ENCODE results near the gene CMTM5.
A peak's percentile ranks its signal among the peaks of the same experiment; 100 is the strongest.
"Not testable (repeated sequence)": the region's sequence is repeated elsewhere in the genome, so short reads cannot be mapped to it uniquely, and the experiment has no call there.

The CMTM5 gene

GRCh38 chr14:23400496-23401149, 23.8 kb downstream of the CMTM5 start:
- DNase-seq: not testable (repeated sequence)

DNA sequence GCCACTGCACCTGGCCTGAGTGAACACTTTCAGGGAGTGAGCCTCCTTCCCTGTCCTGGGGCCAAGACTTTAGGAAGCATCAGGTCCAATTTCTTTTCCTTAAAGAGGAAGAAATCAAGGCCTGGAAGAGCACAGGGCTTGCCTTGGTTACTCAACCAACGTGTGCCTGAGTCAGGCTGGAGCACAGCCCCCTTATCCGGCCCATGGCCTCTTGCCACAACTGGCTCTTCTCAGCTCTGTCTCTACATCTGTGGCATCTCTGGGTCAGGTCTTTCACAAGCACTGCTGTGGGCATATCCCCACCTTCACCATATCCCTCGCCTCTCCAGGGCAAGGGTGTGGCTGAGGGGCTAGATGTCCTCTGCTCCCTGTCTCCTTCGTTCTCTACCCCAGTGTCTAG, 24.4 kb downstream of the CMTM5 start:
- DNase-seq: no peak

DNA sequence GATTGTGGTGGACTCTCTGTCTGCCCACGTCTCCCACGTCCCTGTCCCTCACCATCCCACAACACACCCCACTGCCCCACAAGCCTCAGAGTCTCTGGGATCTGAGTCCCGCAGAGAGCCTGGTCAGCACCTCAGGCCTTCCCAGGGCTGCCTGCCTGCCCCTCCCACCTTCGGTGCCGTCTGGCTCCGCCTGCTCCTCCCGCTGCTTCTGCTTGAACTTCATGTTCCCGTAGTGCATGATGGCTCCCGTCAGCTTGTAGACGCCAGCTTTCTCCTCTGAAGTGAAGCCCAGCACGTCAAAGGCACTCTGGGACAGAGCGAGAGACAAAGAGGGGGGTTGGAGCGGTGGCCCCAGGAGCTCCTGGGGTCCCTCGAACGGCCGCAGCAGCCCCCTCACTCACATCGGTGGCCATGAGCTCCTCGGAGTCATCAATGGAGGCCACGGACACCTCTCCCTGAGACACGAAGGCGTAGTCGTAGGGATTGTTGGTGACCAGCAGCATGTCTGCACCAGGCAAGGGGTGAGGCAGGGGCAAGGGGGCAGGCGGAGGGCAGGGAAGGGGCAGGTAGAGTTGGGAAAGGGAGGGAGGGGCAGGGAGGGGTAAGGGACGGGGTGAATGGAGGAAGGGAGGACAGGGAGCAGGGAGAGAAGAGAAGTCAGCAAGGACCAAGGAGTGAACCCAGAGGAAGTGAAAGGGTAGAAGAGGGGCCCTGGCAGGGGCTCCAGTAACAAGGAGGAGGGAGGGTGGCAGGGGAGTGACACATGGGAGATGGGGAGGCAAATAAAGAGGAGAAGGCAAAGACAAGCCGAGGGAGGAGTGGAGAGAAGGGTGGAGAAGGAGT, 25.7 kb downstream of the CMTM5 start:
- no peak for DNase-seq

GRCh38 chr14:23403139-23403438, 26.2 kb downstream of the CMTM5 start:
- DNase-seq: no peak

DNA sequence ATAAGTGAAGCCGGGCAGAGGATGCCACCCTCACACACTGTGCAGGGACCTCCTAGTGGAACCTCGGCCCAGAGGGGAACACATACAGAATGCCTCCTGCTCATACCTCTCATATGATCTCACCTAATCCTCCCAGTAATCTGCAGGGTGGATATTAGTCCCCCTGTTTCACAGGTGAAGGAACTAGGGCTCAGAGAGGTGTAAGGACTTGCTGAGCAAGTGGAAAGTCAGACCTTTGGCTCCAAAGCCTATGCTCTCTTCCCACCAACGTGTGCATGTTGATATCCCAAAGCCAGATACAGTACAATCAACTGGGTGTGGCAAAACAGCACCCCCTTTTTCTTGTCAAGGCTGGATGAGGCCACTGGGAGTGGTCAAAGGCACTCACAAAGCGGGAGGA, 27.1 kb downstream of the CMTM5 start:
- DNase-seq: no peak

- no peak for DNase-seq
Measured at GRCh38 chr14:23404331-23404900, 27.6 kb downstream of the CMTM5 start.

DNA sequence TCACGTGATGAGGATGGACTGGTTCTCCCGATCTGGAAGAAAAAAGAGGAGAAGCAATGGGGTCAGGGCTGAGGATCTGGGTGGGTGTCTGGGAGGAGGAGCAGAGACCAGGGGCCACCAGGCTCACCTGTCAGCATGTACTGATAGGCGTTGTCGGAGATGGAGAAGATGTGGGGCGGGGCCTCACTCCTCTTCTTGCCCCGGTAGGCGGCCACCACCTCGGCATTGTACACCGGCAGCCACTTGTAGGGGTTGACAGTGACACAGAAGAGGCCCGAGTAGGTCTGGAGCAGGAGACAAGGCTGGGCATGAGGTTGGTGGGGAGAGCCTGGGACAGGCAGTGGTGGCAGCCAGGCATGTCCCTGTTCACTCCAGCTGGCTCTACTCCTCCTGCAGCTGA, 28.2 kb downstream of the CMTM5 start:
- no peak for DNase-seq

GRCh38 chr14:23405516-23406025, 28.7 kb downstream of the CMTM5 start:
- no peak for DNase-seq

GRCh38 chr14:23406244-23406643, 29.4 kb downstream of the CMTM5 start:
- DNase-seq: peak; percentile 57

- DNase-seq: no peak
Measured at GRCh38 chr14:23406725-23407355, 30.0 kb downstream of the CMTM5 start.

DNA sequence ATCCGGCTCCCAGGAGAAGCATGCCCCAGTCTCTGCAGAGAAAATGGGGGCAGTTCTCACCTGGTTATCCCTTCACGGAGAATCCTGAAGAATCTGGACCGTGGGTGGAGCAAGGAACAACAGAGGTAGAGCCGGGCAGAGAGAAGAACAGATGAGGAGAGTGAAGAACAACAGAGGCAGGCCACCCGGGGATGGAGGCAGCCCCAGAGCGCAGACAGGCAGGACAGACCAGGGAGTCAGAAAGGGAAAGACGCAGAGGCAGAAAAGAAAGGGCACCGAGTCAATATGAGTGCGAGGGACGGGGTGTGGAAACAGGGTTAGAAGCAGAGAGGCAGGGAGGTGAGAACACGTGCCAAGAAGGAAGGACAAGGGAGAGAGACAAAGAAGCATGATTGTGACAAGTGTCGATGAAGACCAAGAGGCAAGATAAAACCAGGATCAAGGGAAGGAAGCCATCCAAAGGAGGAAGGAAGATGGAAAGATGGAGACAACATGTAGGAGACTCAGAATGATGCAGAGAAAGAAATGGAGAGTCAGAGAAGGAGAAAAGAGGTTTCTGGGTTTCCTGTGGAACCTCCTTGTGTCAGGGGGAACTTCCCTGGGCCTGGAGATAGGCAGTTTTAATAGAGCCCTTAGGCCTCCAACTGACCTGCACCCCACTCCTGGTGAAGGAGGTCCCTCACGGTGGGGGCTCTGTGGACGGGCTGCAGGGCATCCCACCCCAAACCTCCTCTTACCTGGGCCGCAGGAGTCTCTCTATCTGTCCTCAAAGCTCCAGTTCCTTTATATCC, 30.9 kb downstream of the CMTM5 start, which contains the start of gene MYH6:
MYH6 (minus strand) TSS at position 758 of the 791 bp plus-strand sequence. CDS start 1,050 bp downstream, outside the sequence.
- DNase-seq: no peak

DNA sequence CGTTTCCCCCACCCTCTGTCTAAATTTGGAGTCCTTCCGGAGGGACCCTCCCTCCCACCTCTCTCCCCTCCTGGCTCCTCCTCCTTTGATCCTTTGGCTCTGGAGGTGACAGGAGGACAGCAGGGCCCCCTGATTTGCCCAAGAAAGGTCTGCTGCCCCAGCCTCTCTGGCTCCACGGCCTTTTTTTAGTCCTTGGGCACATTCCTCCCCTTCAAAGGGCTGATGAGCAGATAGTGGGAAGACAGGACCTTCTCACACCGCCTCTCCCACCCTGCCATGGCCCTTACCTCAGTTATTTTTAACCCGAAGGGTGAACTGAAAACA, 31.4 kb downstream of the CMTM5 start:
- no peak for DNase-seq

GRCh38 chr14:23409475-23409874, 32.6 kb downstream of the CMTM5 start:
- DNase-seq: no peak

DNA sequence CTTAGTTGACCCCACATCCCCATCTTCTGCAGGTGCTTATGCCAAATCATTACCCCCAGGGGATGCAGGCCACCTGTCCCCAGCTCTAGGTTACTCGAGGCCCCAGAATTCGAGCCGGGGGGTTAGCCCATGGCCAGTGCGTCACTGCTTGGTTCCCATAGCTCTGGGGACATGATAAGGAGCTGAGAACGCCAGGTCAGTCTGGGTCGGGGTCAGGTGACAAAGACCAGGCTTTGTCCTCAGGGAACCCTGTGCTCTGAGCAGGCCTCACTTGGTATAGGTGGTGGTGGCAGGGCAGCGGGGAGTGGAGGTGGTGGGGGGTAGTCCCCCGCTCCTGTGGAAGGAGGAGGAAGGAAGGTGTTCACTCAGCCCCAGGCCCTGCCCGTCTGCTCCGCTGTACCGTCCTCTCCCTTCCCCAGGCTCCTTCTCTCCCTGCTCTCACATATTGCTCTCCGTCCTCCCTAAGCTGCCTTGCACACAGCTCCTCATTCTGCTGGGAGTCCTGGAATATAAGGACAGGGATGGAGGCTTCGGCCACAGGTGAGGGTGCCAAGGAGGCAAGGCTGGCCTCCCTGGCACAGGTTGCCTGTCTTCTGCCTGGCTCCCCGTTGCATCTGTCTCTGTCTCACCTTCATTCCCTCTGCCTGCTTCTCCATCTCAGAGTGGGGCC, 33.3 kb downstream of the CMTM5 start:
- DNase-seq: no peak

DNA sequence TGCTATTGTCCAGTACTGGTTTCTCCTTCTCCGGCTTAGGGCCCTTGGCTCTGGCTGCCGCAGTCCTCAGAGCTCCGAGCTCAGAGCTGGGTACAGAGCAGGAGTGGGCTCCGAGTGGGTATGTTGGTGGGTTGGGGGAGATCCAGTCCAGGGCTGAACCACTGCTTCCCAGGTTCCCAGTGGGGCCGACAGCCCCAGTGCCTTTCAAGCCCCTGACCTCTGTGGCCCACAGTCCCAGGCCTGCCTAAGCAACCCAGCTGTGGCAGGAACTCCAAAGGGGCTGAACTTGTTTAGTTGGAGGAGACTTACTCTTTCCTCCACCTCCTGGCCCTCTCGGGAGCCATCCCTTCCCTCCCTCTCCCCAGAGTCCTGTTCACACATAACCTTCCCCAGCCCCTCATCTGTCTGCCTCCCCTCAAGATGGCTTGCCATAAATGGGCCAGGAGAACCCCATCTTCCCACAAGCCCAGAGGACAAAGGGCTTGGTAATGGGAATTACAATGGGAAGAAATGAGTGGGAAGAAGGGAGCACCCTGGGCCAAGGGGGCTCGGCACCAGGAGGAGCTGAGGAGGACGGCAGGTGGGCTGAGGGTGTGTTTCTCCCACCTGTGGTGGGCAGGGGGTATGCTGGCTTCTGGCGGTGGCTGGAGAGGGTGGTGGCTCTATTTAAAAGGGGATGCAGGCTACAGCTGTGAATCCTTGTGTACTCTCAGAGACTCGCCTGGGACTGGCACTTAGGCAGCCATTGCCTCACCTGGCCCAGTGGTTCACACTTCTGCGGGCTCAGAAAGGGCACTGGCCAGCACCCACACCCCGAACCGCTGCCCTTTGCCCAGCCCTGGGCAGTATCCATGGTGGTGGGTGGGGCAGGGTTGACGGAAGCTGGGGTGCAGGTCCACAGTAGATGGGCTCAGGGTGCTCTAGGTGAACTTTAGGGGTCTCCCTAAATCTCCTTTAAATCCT, 35.0 kb downstream of the CMTM5 start:
- DNase-seq: no peak

GRCh38 chr14:23413681-23414080, 36.8 kb downstream of the CMTM5 start:
- no peak for DNase-seq

- DNase-seq: no peak
Measured at GRCh38 chr14:23414254-23414653, 37.4 kb downstream of the CMTM5 start.

- DNase-seq: no peak
Measured at GRCh38 chr14:23414906-23415820, 38.3 kb downstream of the CMTM5 start.

GRCh38 chr14:23415821-23416778, 39.3 kb downstream of the CMTM5 start:
- DNase-seq: no peak

Measured in DMS79 (cell line).